Right lobe of liver (tissue), 6 donors: ENCODE data around the gene ZNF385B. TPM values are rescaled to one million over a fixed set of nuclear protein-coding genes. Genes with fewer than 3 reads are reported as not detected.
"Not testable (repeated sequence)": the region's sequence is repeated elsewhere in the genome, so short reads cannot be mapped to it uniquely, and the experiment has no call there.

ENCODE experiments used
- ATAC-seq, 4 donors: fragments of 200-7000 bp; cut with Tn5 transposase; one replicate each; pipeline ENCODE4 v1.9.1; 2020; ENCODE audit warnings: mild to moderate bottlenecking in 4 of 4, moderate library complexity in 4 of 4
- DNase-seq, 3 donors: peaks; one replicate each; pipeline ENCODE4 v3.0.0-alpha.2; 2020
- H3K27ac ChIP-seq, 3 donors: fragments of 200-600 bp; one replicate each; pipeline ENCODE4 v1.8.0; 2022
- H3K27me3 ChIP-seq, 2 donors: fragments of 200-600 bp; one replicate each; pipeline ENCODE4 v1.8.0; 2022
- H3K36me3 ChIP-seq, 4 donors: fragments of 200-600 bp; sonication (generic) in 1 of 4; one replicate each; pipeline versions ENCODE4 v1.5.1 to v1.8.0; 2017 to 2022; ENCODE audit warnings: control low read depth in 1 of 4
- H3K4me1 ChIP-seq, 4 donors: fragments of 200-600 bp; sonication (generic) in 1 of 4; one replicate each; pipeline versions ENCODE4 v1.5.1 to v1.8.0; 2017 to 2022; ENCODE audit warnings: control low read depth in 1 of 4
- H3K4me3 ChIP-seq, 3 donors: fragments of 200-600 bp; one replicate each; pipeline ENCODE4 v1.8.0; 2022
- H3K9me3 ChIP-seq, 4 donors: fragments of 200-600 bp; sonication (generic) in 1 of 4; one replicate each; pipeline versions ENCODE4 v1.5.1 to v1.8.0; 2017 to 2022; ENCODE audit warnings: control low read depth in 1 of 4
- CTCF ChIP-seq, 4 donors: fragments of 200-600 bp in 3 of 4; fragments of 450-650 bp in 1 of 4; IDR thresholded peaks; one replicate each; pipeline versions ENCODE4 v1.5.1 to v1.8.0; 2016 to 2022; ENCODE audit warnings: antibody characterized with exemption in 4 of 4, mild to moderate bottlenecking in 2 of 4
- POLR2A ChIP-seq: fragments of 450-650 bp; IDR thresholded peaks from one replicate; pipeline ENCODE4 v1.6.1; 2017; ENCODE audit warnings: antibody characterized with exemption, mild to moderate bottlenecking
- WGBS: methylation state at CpG from one replicate; pipeline ENCODE4 v1.1.6; 2018; ENCODE audit warnings: low coverage, low lambda C conversion rate; ENCODE audit not compliant: insufficient coverage; ENCODE audit errors: missing lambda C conversion rate; 5-methylcytosine and 5-hydroxymethylcytosine counted together
- intact Hi-C, 2 donors: fragments of 100-400 bp; cut with DNase I; formaldehyde crosslinking; loops; one replicate each; pipeline versions ENCODE4 v1.11.2 to v1.14.1; 2022
- total RNA-seq, 6 experiments: library from RNA; depleted of rRNA in 2 of 6; stranded (reverse); fragments of >200 nt in 2 of 6; fragmentation: NEBNext Ultra II Directional in 3 of 6; extraction: Animal tissue kit (Norgen Biotek cat#: 25700) in 3 of 6; gene quantifications; one replicate each; pipeline versions ENCODE4 v1.1.0 to v1.2.4, GENCODE V29; 2016 to 2023
- donor health status: DM: no; HTN: yes; CAD: no.
- donor health status: DM: no; HTN: no; CAD: no.
- donor health status: DM: no; HTN: no; CAD: no.
- donor health status: DM: no; HTN: yes; CAD: no.
- donor health status: DM: no; HTN: yes; CAD: no.

Gene ZNF385B
- total RNA-seq, 6 experiments from 2014 or later = 3.9 to 15.7 (median 5.9) TPM

GRCh38 chr2:179788104-179788503, 73.3 kb downstream of the ZNF385B start:
- 82% methylated on average over 3 of the region's 3 CpGs for WGBS
- no peak for ATAC-seq
- no peaks in the 10 kb centered on the region for H3K4me1 ChIP-seq

GRCh38 chr2:179787601-179788000, 73.8 kb downstream of the ZNF385B start:
- Histone ChIP-seq H3K27ac (no peak overlapping the region), H3K4me3 (no peak overlapping the region), H3K4me1 (no peaks in the 10 kb centered on the region), H3K9me3 (no peaks in the 10 kb centered on the region), H3K36me3 (no peaks in the 10 kb centered on the region), H3K27me3 (no peaks in the 10 kb centered on the region)
- no peak for DNase-seq
- WGBS = 67% methylated on average over 2 of the region's 2 CpGs
- TF ChIP-seq CTCF (IDR thresholded peaks at IDR 0.05) (no peak), POLR2A (no peak)
- intact Hi-C loops = no loop called here
- no peak for ATAC-seq

More at GRCh38 chr2:179788104-179788503, 73.3 kb downstream of the ZNF385B start:
- Histone ChIP-seq H3K36me3 (no peaks in the 10 kb centered on the region), H3K27me3 (no peaks in the 10 kb centered on the region), H3K27ac (no peak overlapping the region), H3K4me3 (no peak overlapping the region), H3K9me3 (no peaks in the 10 kb centered on the region)
- TF ChIP-seq POLR2A (no peak), CTCF (IDR thresholded peaks at IDR 0.05) (no peak)
- intact Hi-C loops = no loop called here
- no peak for DNase-seq

- Histone ChIP-seq H3K36me3 (no peaks in the 10 kb centered on the region), H3K4me3 (no peak overlapping the region), H3K4me1 (no peaks in the 10 kb centered on the region), H3K27me3 (no peaks in the 10 kb centered on the region), H3K9me3 (no peaks in the 10 kb centered on the region), H3K27ac (no peak overlapping the region)
- TF ChIP-seq CTCF (IDR thresholded peaks at IDR 0.05) (no peak), POLR2A (no peak)
- DNase-seq = no peak
- 100% methylated on average over 1 of the region's 1 CpG for WGBS
- no peak for ATAC-seq
- intact Hi-C loops = no loop called here
Measured at GRCh38 chr2:179785902-179786301, 75.5 kb downstream of the ZNF385B start.

GRCh38 chr2:179782346-179782745, 79.1 kb downstream of the ZNF385B start:
- intact Hi-C loops, H3K27ac ChIP-seq, DNase-seq, H3K27me3 ChIP-seq, H3K9me3 ChIP-seq, ATAC-seq, H3K4me3 ChIP-seq, H3K36me3 ChIP-seq, H3K4me1 ChIP-seq: not testable (repeated sequence)
- WGBS = 31% methylated on average over 2 of the region's 2 CpGs

GRCh38 chr2:179773986-179774385, 87.4 kb downstream of the ZNF385B start:
- WGBS = 93% methylated on average over 4 of the region's 4 CpGs
- no peak overlapping the region for H3K27ac ChIP-seq

More at GRCh38 chr2:179773986-179774385, 87.4 kb downstream of the ZNF385B start:
- no peaks in the 10 kb centered on the region for H3K36me3 ChIP-seq
- H3K4me3 ChIP-seq = no peak overlapping the region
- no peaks in the 10 kb centered on the region for H3K27me3 ChIP-seq
- ATAC-seq = no peak
- intact Hi-C loops = no loop called here
- no peak for DNase-seq
- no peak for TF ChIP-seq CTCF (IDR thresholded peaks at IDR 0.05)
- TF ChIP-seq POLR2A = no peak
- no peaks in the 10 kb centered on the region for H3K9me3 ChIP-seq
- no peaks in the 10 kb centered on the region for H3K4me1 ChIP-seq
